ENCODE results near the gene PPP6R2. TPM values are rescaled to one million over a fixed set of nuclear protein-coding genes. Genes with fewer than 3 reads are reported as not detected.

Gene PPP6R2
- total RNA-seq, 2 experiments from 2014 or later: 62.3 to 64.5 TPM

DNA sequence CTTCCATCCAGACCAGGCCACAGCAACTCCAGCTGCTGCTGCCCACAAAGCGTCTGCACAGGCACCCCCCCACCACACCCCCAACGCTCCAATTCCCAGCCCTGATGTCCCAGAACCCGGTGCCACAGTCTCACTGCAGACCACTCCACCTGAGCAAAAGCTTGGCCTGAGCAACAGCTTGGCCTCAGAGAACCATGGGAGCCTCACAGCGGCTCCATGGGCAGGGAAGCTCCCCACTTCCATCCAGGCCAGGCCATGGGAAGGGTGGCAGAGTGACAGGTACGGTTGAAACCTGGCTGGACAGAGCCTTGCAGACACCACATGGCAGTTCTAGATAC, 48.8 kb upstream of the PPP6R2 start:
- H3K9me2 ChIP-seq (ENCODE audit: insufficient read depth, low read length): no peaks in the 10 kb centered on the region
- peak overlapping the region; percentile 84 for H3K4me2 ChIP-seq (ENCODE audit: low read length)
- POLR2A ChIA-PET: interaction anchor here (1.5 kb wide), 1 partner anchor 176 kb away, joined by 3 read pairs; no protein-coding TSS in a partner anchor
- peak overlapping the region; percentile 60; the same call in 1 of the 2 replicates for H2AFZ ChIP-seq (ENCODE audit: low read length)
- peak overlapping the region; percentile 65 for H3K4me3 ChIP-seq (ENCODE audit: low read depth, low read length, poor library complexity, severe bottlenecking)
- intact Hi-C loops (cut with micrococcal nuclease; ENCODE audit: unreplicated experiment): loop anchor here (5.0 kb wide), 1 partner anchor 33 kb away; the partner anchor contains the start of gene DENND6B
- peaks cover 57% of the 10 kb centered on the region for H3K4me1 ChIP-seq (ENCODE audit: insufficient read depth, low read length, poor library complexity, severe bottlenecking)
- H3K79me2 ChIP-seq (ENCODE audit: insufficient read depth, low read depth, low read length): no peaks in the 10 kb centered on the region
- CTCF ChIA-PET (ENCODE audit: unreplicated experiment): interaction anchor here (1.3 kb wide), 1 partner anchor 22 kb away, joined by 3 read pairs; no protein-coding TSS in a partner anchor
- no peak for DNase-seq (ENCODE audit: low spot score)
- no peaks in the 10 kb centered on the region for H3K9me3 ChIP-seq (ENCODE audit: low read length)
- H4K20me1 ChIP-seq (ENCODE audit: insufficient read depth, low read length): no peaks in the 10 kb centered on the region
- no TSS peak for BruUV-seq (replicated peaks)
- TF ChIP-seq EZH2phosphoT487 (IDR thresholded peaks at IDR 0.05; ENCODE audit: borderline replicate concordance, low read depth, low read length): no peak
- H3K27ac ChIP-seq (ENCODE audit: low read depth, low read length, poor library complexity, severe bottlenecking): peak overlapping the region; percentile 65
- no peaks in the 10 kb centered on the region for H3K36me3 ChIP-seq (ENCODE audit: insufficient read depth, low read length)

DNA sequence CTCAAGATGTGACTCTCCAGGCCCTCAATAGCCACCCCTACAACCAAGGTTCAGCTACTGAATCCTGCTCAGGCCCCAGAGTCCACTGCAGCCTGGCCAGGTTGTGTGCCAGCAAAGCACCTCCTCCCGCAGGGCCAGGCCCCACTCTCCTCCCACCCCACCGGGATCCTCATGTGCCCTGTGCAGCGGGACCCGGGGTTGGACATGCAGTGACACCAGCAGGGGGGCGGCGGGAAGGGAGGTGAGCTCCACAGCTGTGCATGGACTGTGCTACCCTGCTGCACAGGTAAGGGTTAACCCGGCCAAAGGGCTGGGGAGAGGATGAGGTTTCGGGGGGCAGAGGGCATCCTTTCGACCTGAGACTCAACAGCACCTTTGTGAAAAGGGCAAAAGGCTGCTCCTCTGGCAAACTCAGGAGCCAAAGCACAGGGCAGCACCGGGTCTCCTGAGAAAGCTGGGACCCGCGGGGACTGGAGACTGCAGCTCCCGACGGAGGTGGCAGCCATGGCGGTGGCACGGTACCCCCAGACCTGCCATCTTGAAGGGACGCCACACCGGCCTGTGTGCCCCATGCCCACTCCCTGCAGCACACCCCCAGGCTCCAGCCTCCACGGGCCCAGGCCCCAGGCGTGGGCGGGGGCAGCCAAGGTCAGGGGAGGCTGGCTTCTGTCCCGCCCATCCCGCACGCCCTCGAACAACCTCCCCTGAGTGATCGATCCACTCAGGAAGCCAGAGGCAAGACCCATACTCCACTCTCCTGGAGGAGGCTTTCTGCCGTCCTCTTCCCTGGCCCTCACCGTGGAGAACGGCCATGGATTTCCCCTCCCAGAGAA, 46.3 kb upstream of the PPP6R2 start:
- Histone ChIP-seq H3K4me3 (ENCODE audit: low read depth, low read length, poor library complexity, severe bottlenecking) (no peak overlapping the region), H3K27ac (ENCODE audit: low read depth, low read length, poor library complexity, severe bottlenecking) (no peak overlapping the region), H3K9me3 (ENCODE audit: low read length) (no peaks in the 10 kb centered on the region), H3K4me2 (ENCODE audit: low read length) (no peak overlapping the region), H3K9me2 (ENCODE audit: insufficient read depth, low read length) (no peaks in the 10 kb centered on the region), H4K20me1 (ENCODE audit: insufficient read depth, low read length) (no peaks in the 10 kb centered on the region), H2AFZ (ENCODE audit: low read length) (no peak overlapping the region), H3K79me2 (ENCODE audit: insufficient read depth, low read depth, low read length) (no peaks in the 10 kb centered on the region), H3K36me3 (ENCODE audit: insufficient read depth, low read length) (no peaks in the 10 kb centered on the region), H3K4me1 (ENCODE audit: insufficient read depth, low read length, poor library complexity, severe bottlenecking) (peaks cover 76% of the 10 kb centered on the region)
- TF ChIP-seq EZH2phosphoT487 (IDR thresholded peaks at IDR 0.05; ENCODE audit: borderline replicate concordance, low read depth, low read length): no peak
- TF ChIP-seq, protein P1, sequence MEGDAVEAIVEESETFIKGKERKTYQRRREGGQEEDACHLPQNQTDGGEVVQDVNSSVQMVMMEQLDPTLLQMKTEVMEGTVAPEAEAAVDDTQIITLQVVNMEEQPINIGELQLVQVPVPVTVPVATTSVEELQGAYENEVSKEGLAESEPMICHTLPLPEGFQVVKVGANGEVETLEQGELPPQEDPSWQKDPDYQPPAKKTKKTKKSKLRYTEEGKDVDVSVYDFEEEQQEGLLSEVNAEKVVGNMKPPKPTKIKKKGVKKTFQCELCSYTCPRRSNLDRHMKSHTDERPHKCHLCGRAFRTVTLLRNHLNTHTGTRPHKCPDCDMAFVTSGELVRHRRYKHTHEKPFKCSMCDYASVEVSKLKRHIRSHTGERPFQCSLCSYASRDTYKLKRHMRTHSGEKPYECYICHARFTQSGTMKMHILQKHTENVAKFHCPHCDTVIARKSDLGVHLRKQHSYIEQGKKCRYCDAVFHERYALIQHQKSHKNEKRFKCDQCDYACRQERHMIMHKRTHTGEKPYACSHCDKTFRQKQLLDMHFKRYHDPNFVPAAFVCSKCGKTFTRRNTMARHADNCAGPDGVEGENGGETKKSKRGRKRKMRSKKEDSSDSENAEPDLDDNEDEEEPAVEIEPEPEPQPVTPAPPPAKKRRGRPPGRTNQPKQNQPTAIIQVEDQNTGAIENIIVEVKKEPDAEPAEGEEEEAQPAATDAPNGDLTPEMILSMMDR (conservative IDR thresholded peaks at IDR 0.05; ENCODE audit: low read length): no peak
- no peak for DNase-seq (ENCODE audit: low spot score)
- BruUV-seq (replicated peaks): no TSS peak
- intact Hi-C loops (cut with micrococcal nuclease; ENCODE audit: unreplicated experiment): no loop called here
- ChIA-PET POLR2A (interaction anchor here (0.6 kb wide), 1 partner anchor 20 kb away, joined by 3 read pairs; no protein-coding TSS in a partner anchor), CTCF (ENCODE audit: unreplicated experiment) (no interaction called here)

DNA sequence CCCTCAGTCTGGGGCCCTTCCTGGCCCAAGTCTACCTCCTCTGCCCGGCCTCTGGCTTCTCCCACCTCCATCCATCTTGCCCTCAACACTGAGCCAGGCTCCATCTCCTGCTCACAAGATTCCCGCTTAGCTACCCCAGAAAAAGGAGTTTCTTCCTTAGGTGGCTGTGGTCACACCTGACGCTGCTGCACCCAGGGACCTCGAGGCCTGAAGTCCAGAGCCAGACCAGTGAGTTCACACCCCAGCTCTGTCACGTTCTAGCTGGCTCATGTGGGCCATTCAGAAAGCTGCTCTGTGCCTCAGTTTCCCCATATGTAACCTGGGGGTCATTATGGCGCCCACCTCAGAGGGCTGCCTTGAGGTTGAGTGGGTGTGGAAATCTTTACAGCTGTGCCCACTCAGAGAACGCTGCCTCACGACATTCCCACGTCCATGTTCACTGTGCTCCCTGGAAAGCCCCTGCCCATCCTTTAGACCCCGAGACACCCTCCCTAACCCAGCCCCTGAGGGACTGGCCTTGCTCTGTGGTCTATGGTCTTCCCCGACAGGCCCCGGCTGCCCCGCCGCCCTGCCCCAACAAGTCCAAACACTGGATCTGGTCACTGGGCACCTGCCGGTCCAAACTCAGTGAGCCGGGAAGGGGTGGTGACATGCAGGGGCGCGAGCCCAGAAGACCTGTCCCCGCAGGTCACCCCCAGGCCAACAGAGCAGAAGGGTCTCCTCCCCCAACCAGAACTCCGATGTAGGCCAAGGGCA, 45.4 kb upstream of the PPP6R2 start:
- Histone ChIP-seq H3K9me2 (ENCODE audit: insufficient read depth, low read length) (no peaks in the 10 kb centered on the region), H4K20me1 (ENCODE audit: insufficient read depth, low read length) (no peaks in the 10 kb centered on the region), H2AFZ (ENCODE audit: low read length) (no peak overlapping the region), H3K4me1 (ENCODE audit: insufficient read depth, low read length, poor library complexity, severe bottlenecking) (peaks cover 76% of the 10 kb centered on the region), H3K9me3 (ENCODE audit: low read length) (no peaks in the 10 kb centered on the region), H3K4me2 (ENCODE audit: low read length) (no peak overlapping the region), H3K36me3 (ENCODE audit: insufficient read depth, low read length) (no peaks in the 10 kb centered on the region), H3K79me2 (ENCODE audit: insufficient read depth, low read depth, low read length) (no peaks in the 10 kb centered on the region), H3K4me3 (ENCODE audit: low read depth, low read length, poor library complexity, severe bottlenecking) (no peak overlapping the region), H3K27ac (ENCODE audit: low read depth, low read length, poor library complexity, severe bottlenecking) (no peak overlapping the region)
- intact Hi-C loops (cut with micrococcal nuclease; ENCODE audit: unreplicated experiment): no loop called here
- CTCF ChIA-PET (ENCODE audit: unreplicated experiment): no interaction called here
- TF ChIP-seq, protein P1 (conservative IDR thresholded peaks at IDR 0.05; ENCODE audit: low read length): no peak
- TF ChIP-seq EZH2phosphoT487 (IDR thresholded peaks at IDR 0.05; ENCODE audit: borderline replicate concordance, low read depth, low read length): no peak
- POLR2A ChIA-PET: no interaction called here
- no peak for DNase-seq (ENCODE audit: low spot score)
- BruUV-seq (replicated peaks): no TSS peak
